Measurements from ENCODE around the gene CAMK1D.

- TF ChIP-seq TCF12 (IDR thresholded peaks at IDR 0.05) = no peak
- no peak for TF ChIP-seq PBX3 (IDR thresholded peaks at IDR 0.05)
- TF ChIP-seq RAD21 (IDR thresholded peaks at IDR 0.05; ENCODE audit: low read length) = no peak
- no peak for TF ChIP-seq CTCF (IDR thresholded peaks at IDR 0.05)
- TF ChIP-seq REST (IDR thresholded peaks at IDR 0.05; ENCODE audit: low read depth, low read length) = no peak
- TF ChIP-seq RXRA (IDR thresholded peaks at IDR 0.05; ENCODE audit: borderline replicate concordance, low read depth) = no peak
These were observed 114.1 kb downstream of the CAMK1D start for GRCh38 chr10:12463459-12463838.

Data from SK-N-SH (cell line).